HEK293 (cell line): Measurements from ENCODE around the gene ALB.

Experiments
- FEZF1 ChIP-seq: fragments of 450-650 bp; formaldehyde crosslinking; IDR thresholded peaks from 2 replicates; pipeline ENCODE4 v1.5.1; 2016; ENCODE audit warnings: missing biosample characterization, missing genetic modification characterization
- PRDM1 ChIP-seq: fragments of 450-650 bp; formaldehyde crosslinking; IDR thresholded peaks from 2 replicates; pipeline ENCODE4; 2016; ENCODE audit warnings: missing biosample characterization, missing genetic modification characterization
- TRIM28 ChIP-seq: IDR thresholded peaks from 2 replicates; pipeline ENCODE4 v1.6.1; 2011; ENCODE audit warnings: low read length, control low read depth, borderline replicate concordance
- ZNF223 ChIP-seq: fragments of 450-650 bp; formaldehyde crosslinking; IDR thresholded peaks from 2 replicates; pipeline ENCODE4 v1.5.1; 2016; ENCODE audit warnings: missing biosample characterization, missing genetic modification characterization
- ZNF23 ChIP-seq: fragments of 450-650 bp; formaldehyde crosslinking; IDR thresholded peaks from 2 replicates; pipeline ENCODE4 v1.5.1; 2016; ENCODE audit warnings: missing biosample characterization, missing genetic modification characterization, borderline replicate concordance
- ZNF623 ChIP-seq: fragments of 450-650 bp; formaldehyde crosslinking; IDR thresholded peaks from 2 replicates; pipeline ENCODE4 v1.5.1; 2016; ENCODE audit warnings: missing biosample characterization, missing genetic modification characterization
- TF ChIP-seq, protein P1 (sequence below): fragments of 450-650 bp; formaldehyde crosslinking; IDR thresholded peaks from 2 replicates; pipeline ENCODE4 v1.5.1; 2016; ENCODE audit warnings: missing biosample characterization, missing genetic modification characterization
- TF ChIP-seq, protein P2 (sequence below): fragments of 450-650 bp; formaldehyde crosslinking; IDR thresholded peaks from 2 replicates; pipeline ENCODE4 v1.5.1; 2016; ENCODE audit warnings: missing biosample characterization, missing genetic modification characterization

DNA sequence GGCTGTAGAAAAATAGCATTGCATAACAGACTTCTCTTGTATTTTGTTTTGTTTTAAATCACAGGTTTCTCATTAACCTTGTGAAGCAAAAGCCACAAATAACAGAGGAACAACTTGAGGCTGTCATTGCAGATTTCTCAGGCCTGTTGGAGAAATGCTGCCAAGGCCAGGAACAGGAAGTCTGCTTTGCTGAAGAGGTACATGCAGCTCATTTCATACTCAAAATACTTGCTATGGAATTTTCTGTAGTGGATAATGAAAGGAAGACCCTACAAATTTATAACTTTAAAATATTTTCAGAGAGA, 49.6 kb downstream of the ALB start:
- TF ChIP-seq, protein P1, sequence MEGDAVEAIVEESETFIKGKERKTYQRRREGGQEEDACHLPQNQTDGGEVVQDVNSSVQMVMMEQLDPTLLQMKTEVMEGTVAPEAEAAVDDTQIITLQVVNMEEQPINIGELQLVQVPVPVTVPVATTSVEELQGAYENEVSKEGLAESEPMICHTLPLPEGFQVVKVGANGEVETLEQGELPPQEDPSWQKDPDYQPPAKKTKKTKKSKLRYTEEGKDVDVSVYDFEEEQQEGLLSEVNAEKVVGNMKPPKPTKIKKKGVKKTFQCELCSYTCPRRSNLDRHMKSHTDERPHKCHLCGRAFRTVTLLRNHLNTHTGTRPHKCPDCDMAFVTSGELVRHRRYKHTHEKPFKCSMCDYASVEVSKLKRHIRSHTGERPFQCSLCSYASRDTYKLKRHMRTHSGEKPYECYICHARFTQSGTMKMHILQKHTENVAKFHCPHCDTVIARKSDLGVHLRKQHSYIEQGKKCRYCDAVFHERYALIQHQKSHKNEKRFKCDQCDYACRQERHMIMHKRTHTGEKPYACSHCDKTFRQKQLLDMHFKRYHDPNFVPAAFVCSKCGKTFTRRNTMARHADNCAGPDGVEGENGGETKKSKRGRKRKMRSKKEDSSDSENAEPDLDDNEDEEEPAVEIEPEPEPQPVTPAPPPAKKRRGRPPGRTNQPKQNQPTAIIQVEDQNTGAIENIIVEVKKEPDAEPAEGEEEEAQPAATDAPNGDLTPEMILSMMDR (tag by site-specific recombination): no peak
- TF ChIP-seq ZNF223 (tag by site-specific recombination) (no peak), ZNF623 (tag by site-specific recombination) (no peak), FEZF1 (no peak), PRDM1 (tag by site-specific recombination) (no peak), ZNF23 (no peak), TRIM28 (no peak)
- TF ChIP-seq, protein P2, sequence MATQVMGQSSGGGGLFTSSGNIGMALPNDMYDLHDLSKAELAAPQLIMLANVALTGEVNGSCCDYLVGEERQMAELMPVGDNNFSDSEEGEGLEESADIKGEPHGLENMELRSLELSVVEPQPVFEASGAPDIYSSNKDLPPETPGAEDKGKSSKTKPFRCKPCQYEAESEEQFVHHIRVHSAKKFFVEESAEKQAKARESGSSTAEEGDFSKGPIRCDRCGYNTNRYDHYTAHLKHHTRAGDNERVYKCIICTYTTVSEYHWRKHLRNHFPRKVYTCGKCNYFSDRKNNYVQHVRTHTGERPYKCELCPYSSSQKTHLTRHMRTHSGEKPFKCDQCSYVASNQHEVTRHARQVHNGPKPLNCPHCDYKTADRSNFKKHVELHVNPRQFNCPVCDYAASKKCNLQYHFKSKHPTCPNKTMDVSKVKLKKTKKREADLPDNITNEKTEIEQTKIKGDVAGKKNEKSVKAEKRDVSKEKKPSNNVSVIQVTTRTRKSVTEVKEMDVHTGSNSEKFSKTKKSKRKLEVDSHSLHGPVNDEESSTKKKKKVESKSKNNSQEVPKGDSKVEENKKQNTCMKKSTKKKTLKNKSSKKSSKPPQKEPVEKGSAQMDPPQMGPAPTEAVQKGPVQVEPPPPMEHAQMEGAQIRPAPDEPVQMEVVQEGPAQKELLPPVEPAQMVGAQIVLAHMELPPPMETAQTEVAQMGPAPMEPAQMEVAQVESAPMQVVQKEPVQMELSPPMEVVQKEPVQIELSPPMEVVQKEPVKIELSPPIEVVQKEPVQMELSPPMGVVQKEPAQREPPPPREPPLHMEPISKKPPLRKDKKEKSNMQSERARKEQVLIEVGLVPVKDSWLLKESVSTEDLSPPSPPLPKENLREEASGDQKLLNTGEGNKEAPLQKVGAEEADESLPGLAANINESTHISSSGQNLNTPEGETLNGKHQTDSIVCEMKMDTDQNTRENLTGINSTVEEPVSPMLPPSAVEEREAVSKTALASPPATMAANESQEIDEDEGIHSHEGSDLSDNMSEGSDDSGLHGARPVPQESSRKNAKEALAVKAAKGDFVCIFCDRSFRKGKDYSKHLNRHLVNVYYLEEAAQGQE: no peak
